Adrenal gland (tissue), 5 donors: ENCODE results near the gene GRID1.

ENCODE experiments used
- CTCF ChIP-seq, 6 experiments: fragments of 450-650 bp in 4 of 6; fragments of 200-600 bp in 2 of 6; sonication (generic) in 1 of 6; IDR thresholded peaks; 1 replicate in 5 of 6; 2 replicates in 1 of 6; pipeline versions ENCODE4 v1.5.1 to v1.8.0; 2016 to 2021; ENCODE audit warnings: antibody characterized with exemption in 6 of 6, mild to moderate bottlenecking in 2 of 6, moderate library complexity in 1 of 6
- POLR2A ChIP-seq, 2 donors: fragments of 450-650 bp; IDR thresholded peaks; one replicate each; pipeline ENCODE4 v1.6.1; 2017; ENCODE audit warnings: antibody characterized with exemption in 2 of 2, mild to moderate bottlenecking in 2 of 2, moderate library complexity in 1 of 2
- donor health status: DM: no; HTN: no; CAD: no.

GRCh38 chr10:86349474-86349873, 17.1 kb downstream of the GRID1 start:
- TF ChIP-seq CTCF (IDR thresholded peaks at IDR 0.05) (no peak), POLR2A (IDR thresholded peaks at IDR 0.05) (no peak)
